IMR-90 (cell line): Measurements from ENCODE around the gene ZNF550. TPM values are rescaled to one million over a fixed set of nuclear protein-coding genes. Genes with fewer than 3 reads are reported as not detected.

Experiments
- ATAC-seq: fragments of 200-7000 bp; cut with Tn5 transposase; 2 replicates; pipeline ENCODE4 v1.9.1; 2020; ENCODE audit warnings: low read depth, mild to moderate bottlenecking, moderate library complexity
- BruUV-seq: library from RNA; stranded (reverse); fragments of 400-500 nt; replicated peaks from 2 replicates; lab custom pipeline; 2021; lab: Mats Ljungman, UMichigan
- CTCF ChIA-PET: fragments of 300-600 bp; formaldehyde crosslinking; extraction: SDS; loops from one replicate; lab custom pipeline; 2021; ENCODE audit warnings: antibody characterized with exemption; lab: Yijun Ruan, JAX
- POLR2A ChIA-PET: fragments of 300-600 bp; sonication (Branson Sonifier 250); formaldehyde crosslinking; loops from one replicate; lab custom pipeline; 2022; ENCODE audit warnings: antibody characterized with exemption; ENCODE audit not compliant: unreplicated experiment; lab: Charles Lee
- DNase-seq: peaks from one replicate; pipeline ENCODE4 v3.0.0; 2013
- H2AFZ ChIP-seq: replicated peaks from 2 replicates; pipeline ENCODE3; 2013; ENCODE audit warnings: low read length, mild to moderate bottlenecking; ENCODE audit not compliant: poor library complexity
- H2AK5ac ChIP-seq: 2 replicates; pipeline ENCODE4 v1.6.1; 2013; ENCODE audit warnings: low read depth, low read length, inconsistent platforms
- H2AK9ac ChIP-seq: replicated peaks from 2 replicates; pipeline ENCODE3; 2013; ENCODE audit warnings: mild to moderate bottlenecking, low read depth, low read length, moderate library complexity; ENCODE audit not compliant: poor library complexity
- H2BK120ac ChIP-seq: 2 replicates; pipeline ENCODE4 v1.6.1; 2013; ENCODE audit warnings: low read depth, low read length, inconsistent platforms
- H2BK15ac ChIP-seq: 3 replicates; pipeline ENCODE4 v1.6.1; 2013; ENCODE audit warnings: low read depth, low read length, inconsistent platforms
- H2BK20ac ChIP-seq: 2 replicates; pipeline ENCODE4 v1.6.1; 2013; ENCODE audit warnings: low read depth, mild to moderate bottlenecking, inconsistent platforms, low read length, moderate library complexity
- H2BK5ac ChIP-seq: 2 replicates; pipeline ENCODE4 v1.6.1; 2013; ENCODE audit warnings: mild to moderate bottlenecking, low read depth, low read length, inconsistent platforms; ENCODE audit not compliant: poor library complexity, severe bottlenecking
- H3K14ac ChIP-seq: replicated peaks from 2 replicates; pipeline ENCODE4 v1.6.1; 2013; ENCODE audit warnings: low read depth, low read length, inconsistent platforms
- H3K18ac ChIP-seq: 2 replicates; pipeline ENCODE4 v1.6.1; 2013; ENCODE audit warnings: low read depth, low read length, control low read depth
- H3K23ac ChIP-seq: 2 replicates; pipeline ENCODE4 v1.6.1; 2013; ENCODE audit warnings: low read depth, low read length, inconsistent platforms
- H3K27ac ChIP-seq: 2 replicates; pipeline ENCODE4 v1.5.1; 2013; ENCODE audit warnings: mild to moderate bottlenecking, control low read depth, low read length; ENCODE audit not compliant: insufficient read depth
- H3K27me3 ChIP-seq: 2 replicates; pipeline ENCODE4 v1.6.1; 2013; ENCODE audit warnings: low read length; ENCODE audit not compliant: control insufficient read depth, insufficient read depth
- H3K36me3 ChIP-seq: 2 replicates; pipeline ENCODE4 v1.6.1; 2013; ENCODE audit warnings: low read length, mixed read lengths; ENCODE audit not compliant: control insufficient read depth, insufficient read depth
- H3K4ac ChIP-seq: 2 replicates; pipeline ENCODE4 v1.6.1; 2013; ENCODE audit warnings: low read depth, low read length, inconsistent platforms
- H3K4me1 ChIP-seq: 2 replicates; pipeline ENCODE4 v1.6.1; 2013; ENCODE audit warnings: low read length, mixed read lengths; ENCODE audit not compliant: control insufficient read depth, insufficient read depth
- H3K4me2 ChIP-seq: 2 replicates; pipeline ENCODE4 v1.6.1; 2013; ENCODE audit warnings: low read depth, mild to moderate bottlenecking, control low read depth, low read length, moderate library complexity
- H3K4me3 ChIP-seq: 2 replicates; pipeline ENCODE4 v1.5.1; 2013; ENCODE audit warnings: low read depth, mild to moderate bottlenecking, control low read depth, low read length, moderate library complexity; ENCODE audit not compliant: insufficient read depth
- H3K56ac ChIP-seq: 2 replicates; pipeline ENCODE4 v1.6.1; 2013; ENCODE audit warnings: low read length, inconsistent platforms; ENCODE audit not compliant: insufficient read depth; ENCODE audit errors: extremely low read depth
- H3K79me1 ChIP-seq, 2 experiments: 2 replicates each; pipeline ENCODE4 v1.6.1; 2013; ENCODE audit warnings: low read length in 2 of 2, inconsistent platforms in 1 of 2, low read depth in 1 of 2
- H3K9ac ChIP-seq: 2 replicates; pipeline ENCODE4 v1.6.1; 2013; ENCODE audit warnings: low read depth, low read length, control low read depth
- H3K9me1 ChIP-seq: 2 replicates; pipeline ENCODE4 v1.6.1; 2013; ENCODE audit warnings: low read length, inconsistent platforms; ENCODE audit not compliant: insufficient read depth
- H3K9me3 ChIP-seq: 2 replicates; pipeline ENCODE4 v1.6.1; 2013; ENCODE audit warnings: low read length; ENCODE audit not compliant: control insufficient read depth, insufficient read depth
- H4K20me1 ChIP-seq: 2 replicates; pipeline ENCODE4 v1.6.1; 2013; ENCODE audit warnings: low read length, inconsistent platforms; ENCODE audit not compliant: insufficient read depth
- H4K5ac ChIP-seq: 2 replicates; pipeline ENCODE4 v1.6.1; 2013; ENCODE audit warnings: mild to moderate bottlenecking, low read depth, low read length, control low read depth
- H4K8ac ChIP-seq, 2 experiments: 2 replicates each; pipeline ENCODE4 v1.6.1; 2013; ENCODE audit warnings: low read depth in 2 of 2, low read length in 2 of 2, control low read depth in 1 of 2, inconsistent platforms in 1 of 2
- H4K91ac ChIP-seq: 2 replicates; pipeline ENCODE4 v1.6.1; 2013; ENCODE audit warnings: low read depth, low read length, inconsistent platforms; ENCODE audit not compliant: insufficient read depth
- MAZ ChIP-seq: IDR thresholded peaks from 2 replicates; pipeline ENCODE4 v1.6.1; 2012; ENCODE audit warnings: low read depth, mild to moderate bottlenecking, low read length, improper control_type of control experiment, moderate library complexity, borderline replicate concordance
- SMC3 ChIP-seq: fragments of 150-350 bp; IDR thresholded peaks from 2 replicates; pipeline ENCODE4 v1.6.1; 2016; ENCODE audit warnings: low read depth, mild to moderate bottlenecking, antibody characterized with exemption, low read length, moderate library complexity
- WGBS, 2 experiments: methylation state at CpG; one replicate each; pipeline versions ENCODE4 v1.1.5 to v1.1.7; 2013; ENCODE audit warnings: missing lambda C conversion rate in 2 of 2; ENCODE audit not compliant: insufficient read length in 1 of 2; ENCODE audit errors: extremely low coverage in 2 of 2; 5-methylcytosine and 5-hydroxymethylcytosine counted together
- dilution Hi-C: fragments of 300-500 bp; cut with HindIII; formaldehyde crosslinking; loops from one replicate; pipeline ENCODE4 v1.14.3; 2018; ENCODE audit warnings: low sequenced_read_pairs; ENCODE audit not compliant: unreplicated experiment
- in situ Hi-C: fragments of 300-500 bp; cut with MboI; formaldehyde crosslinking; loops from 3 replicates; pipeline ENCODE4 v1.14.3; 2019; ENCODE audit warnings: low sequenced_read_pairs, inconsistent platforms, mixed read lengths
- intact Hi-C: fragments of 100-400 bp; cut with micrococcal nuclease; formaldehyde crosslinking; loops from 2 replicates; pipeline ENCODE4 v1.10.0; 2022
- polyA plus RNA-seq, 3 experiments: library from polyadenylated mRNA; depleted of rRNA; stranded (reverse); fragments of >200 nt; gene quantifications; 2 replicates each; pipeline ENCODE4 v1.2.3, GENCODE V29; 2012; ENCODE audit warnings: low replicate concordance in 1 of 3
- total RNA-seq: library from RNA; depleted of rRNA; stranded (reverse); fragments of >200 nt; gene quantifications from 2 replicates; pipeline ENCODE4 v1.2.3, GENCODE V29; 2012
- TF ChIP-seq, protein P1 (sequence below): conservative IDR thresholded peaks from 2 replicates; pipeline ENCODE4 v1.5.1; 2012; ENCODE audit warnings: mild to moderate bottlenecking, low read depth, low read length, improper control_type of control experiment
- TF ChIP-seq, protein P2 (sequence below): fragments of 150-350 bp; IDR thresholded peaks from 2 replicates; pipeline ENCODE4 v1.6.1; 2016; ENCODE audit warnings: low read depth, mild to moderate bottlenecking, low read length, moderate library complexity, borderline replicate concordance
- TF ChIP-seq, protein P3 (sequence below): fragments of 150-350 bp; IDR thresholded peaks from 2 replicates; pipeline ENCODE4 v1.6.1; 2017; ENCODE audit warnings: mild to moderate bottlenecking, antibody characterized with exemption, low read length, low read depth

The ZNF550 gene
- total and polyA plus RNA-seq, 2 of the 4 experiments (the other 2 are of a cell fraction) = 5.7 to 12.5 TPM

DNA sequence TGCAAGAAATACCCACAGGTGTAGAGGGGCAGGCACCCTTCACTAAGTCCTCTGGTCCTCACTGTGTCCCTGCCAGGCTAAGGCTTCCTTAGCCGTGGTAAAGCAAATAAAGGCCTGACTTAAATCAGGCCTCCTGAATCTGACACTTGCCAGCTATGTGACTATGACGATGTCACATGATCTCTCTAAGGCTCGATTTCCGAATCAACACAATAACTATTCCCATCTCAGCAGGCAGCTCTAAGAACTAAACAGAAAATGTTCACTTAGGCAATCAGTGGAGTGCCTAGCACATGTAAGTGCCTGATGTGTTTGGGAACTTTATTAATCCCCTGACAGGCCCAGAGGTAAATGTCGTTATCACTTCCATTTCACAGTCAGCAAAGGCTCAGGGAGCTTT is 2.0 kb downstream of the ZNF550 start:
- no peaks in the 10 kb centered on the region for H3K27me3 ChIP-seq
- no peak overlapping the region for H3K4me2 ChIP-seq
- no TSS peak for BruUV-seq
- peaks cover 19% of the 10 kb centered on the region for H3K9me3 ChIP-seq
- H3K27ac ChIP-seq = no peak overlapping the region
- POLR2A ChIA-PET = no interaction called here
- no peak overlapping the region for H2AK5ac ChIP-seq
- TF ChIP-seq, protein P1, sequence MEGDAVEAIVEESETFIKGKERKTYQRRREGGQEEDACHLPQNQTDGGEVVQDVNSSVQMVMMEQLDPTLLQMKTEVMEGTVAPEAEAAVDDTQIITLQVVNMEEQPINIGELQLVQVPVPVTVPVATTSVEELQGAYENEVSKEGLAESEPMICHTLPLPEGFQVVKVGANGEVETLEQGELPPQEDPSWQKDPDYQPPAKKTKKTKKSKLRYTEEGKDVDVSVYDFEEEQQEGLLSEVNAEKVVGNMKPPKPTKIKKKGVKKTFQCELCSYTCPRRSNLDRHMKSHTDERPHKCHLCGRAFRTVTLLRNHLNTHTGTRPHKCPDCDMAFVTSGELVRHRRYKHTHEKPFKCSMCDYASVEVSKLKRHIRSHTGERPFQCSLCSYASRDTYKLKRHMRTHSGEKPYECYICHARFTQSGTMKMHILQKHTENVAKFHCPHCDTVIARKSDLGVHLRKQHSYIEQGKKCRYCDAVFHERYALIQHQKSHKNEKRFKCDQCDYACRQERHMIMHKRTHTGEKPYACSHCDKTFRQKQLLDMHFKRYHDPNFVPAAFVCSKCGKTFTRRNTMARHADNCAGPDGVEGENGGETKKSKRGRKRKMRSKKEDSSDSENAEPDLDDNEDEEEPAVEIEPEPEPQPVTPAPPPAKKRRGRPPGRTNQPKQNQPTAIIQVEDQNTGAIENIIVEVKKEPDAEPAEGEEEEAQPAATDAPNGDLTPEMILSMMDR = no peak
- TF ChIP-seq, protein P2, sequence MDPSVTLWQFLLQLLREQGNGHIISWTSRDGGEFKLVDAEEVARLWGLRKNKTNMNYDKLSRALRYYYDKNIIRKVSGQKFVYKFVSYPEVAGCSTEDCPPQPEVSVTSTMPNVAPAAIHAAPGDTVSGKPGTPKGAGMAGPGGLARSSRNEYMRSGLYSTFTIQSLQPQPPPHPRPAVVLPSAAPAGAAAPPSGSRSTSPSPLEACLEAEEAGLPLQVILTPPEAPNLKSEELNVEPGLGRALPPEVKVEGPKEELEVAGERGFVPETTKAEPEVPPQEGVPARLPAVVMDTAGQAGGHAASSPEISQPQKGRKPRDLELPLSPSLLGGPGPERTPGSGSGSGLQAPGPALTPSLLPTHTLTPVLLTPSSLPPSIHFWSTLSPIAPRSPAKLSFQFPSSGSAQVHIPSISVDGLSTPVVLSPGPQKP = no peak
- TF ChIP-seq SMC3 (no peak), MAZ (no peak)
- TF ChIP-seq, protein P3, sequence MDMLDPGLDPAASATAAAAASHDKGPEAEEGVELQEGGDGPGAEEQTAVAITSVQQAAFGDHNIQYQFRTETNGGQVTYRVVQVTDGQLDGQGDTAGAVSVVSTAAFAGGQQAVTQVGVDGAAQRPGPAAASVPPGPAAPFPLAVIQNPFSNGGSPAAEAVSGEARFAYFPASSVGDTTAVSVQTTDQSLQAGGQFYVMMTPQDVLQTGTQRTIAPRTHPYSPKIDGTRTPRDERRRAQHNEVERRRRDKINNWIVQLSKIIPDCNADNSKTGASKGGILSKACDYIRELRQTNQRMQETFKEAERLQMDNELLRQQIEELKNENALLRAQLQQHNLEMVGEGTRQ = no peak
- no peak overlapping the region for H2BK20ac ChIP-seq
- no peak overlapping the region for H3K4ac ChIP-seq
- H3K18ac ChIP-seq = no peak overlapping the region
- no peak overlapping the region for H2BK5ac ChIP-seq
- no peak overlapping the region for H4K8ac ChIP-seq
- H2AK9ac ChIP-seq = no peak overlapping the region
- no peak overlapping the region for H3K14ac ChIP-seq
- in situ Hi-C loops = no loop called here
- CTCF ChIA-PET = no interaction called here
- no peak overlapping the region for H3K9ac ChIP-seq
- H3K56ac ChIP-seq = no peak overlapping the region
- H4K5ac ChIP-seq = no peak overlapping the region
- peaks cover 2% of the 10 kb centered on the region for H3K4me1 ChIP-seq
- ATAC-seq = no peak
- H3K79me1 ChIP-seq = peaks cover 9 to 39% of the 10 kb centered on the region in 2 experiments; a peak in 3 of 4 replicates
- H3K36me3 ChIP-seq = peaks cover 31% of the 10 kb centered on the region
- dilution Hi-C loops = no loop called here
- no peak overlapping the region for H2BK15ac ChIP-seq
- intact Hi-C loops = no loop called here
- H4K91ac ChIP-seq = no peak overlapping the region
- no peak overlapping the region for H3K23ac ChIP-seq
- H4K20me1 ChIP-seq = no peaks in the 10 kb centered on the region
- H2AFZ ChIP-seq = no peak overlapping the region
- H3K4me3 ChIP-seq = no peak overlapping the region
- DNase-seq = no peak
- no peaks in the 10 kb centered on the region for H3K9me1 ChIP-seq
- H2BK120ac ChIP-seq = no peak overlapping the region
- 88% methylated on average over 1 of the region's 5 CpGs; no CpG with 5 or more reads in 1 of the 2 experiments for WGBS, 2 experiments
